HepG2 (cell line): ENCODE measurements around the gene TCAP. TPM values are rescaled to one million over a fixed set of nuclear protein-coding genes. Genes with fewer than 3 reads are reported as not detected.

ENCODE experiments used
- ATF1 ChIP-seq: IDR thresholded peaks from 2 replicates; pipeline ENCODE4 v1.6.1; 2016; ENCODE audit warnings: mild to moderate bottlenecking, control low read depth
- HOXA7 ChIP-seq: sonication (generic); formaldehyde crosslinking; IDR thresholded peaks from 2 replicates; pipeline ENCODE4 v1.8.1; 2022; ENCODE audit warnings: mild to moderate bottlenecking, missing genetic modification reagents, moderate library complexity
- MBD4 ChIP-seq: IDR thresholded peaks from 2 replicates; pipeline ENCODE4 v1.6.1; 2012; ENCODE audit warnings: low read length, inconsistent platforms, borderline replicate concordance
- MLLT10 ChIP-seq: sonication (generic); formaldehyde crosslinking; IDR thresholded peaks from 2 replicates; pipeline ENCODE4 v1.4.0; 2020; ENCODE audit warnings: missing genetic modification reagents
- NFYB ChIP-seq: sonication (generic); formaldehyde crosslinking; IDR thresholded peaks from 2 replicates; pipeline ENCODE4 v1.4.0; 2020; ENCODE audit warnings: missing genetic modification reagents
- POGZ ChIP-seq: sonication (generic); formaldehyde crosslinking; IDR thresholded peaks from 2 replicates; pipeline ENCODE4 v1.4.0; 2020; ENCODE audit warnings: mild to moderate bottlenecking, missing genetic modification reagents
- RFX1 ChIP-seq: fragments of 450-650 bp; IDR thresholded peaks from 2 replicates; pipeline ENCODE4 v1.6.1; 2017
- SMAD9 ChIP-seq: sonication (generic); formaldehyde crosslinking; IDR thresholded peaks from 2 replicates; pipeline ENCODE4 v1.5.1; 2020; ENCODE audit warnings: mild to moderate bottlenecking, missing genetic modification reagents
- SNRNP70 ChIP-seq: fragments of 200-400 bp; formaldehyde crosslinking; IDR thresholded peaks from 2 replicates; pipeline ENCODE4 v1.6.1; 2017; ENCODE audit warnings: mild to moderate bottlenecking, low read depth, low read length, moderate library complexity
- TIGD3 ChIP-seq: sonication (generic); formaldehyde crosslinking; IDR thresholded peaks from 2 replicates; pipeline ENCODE4 v1.5.1; 2020; ENCODE audit warnings: mild to moderate bottlenecking, missing genetic modification reagents, borderline replicate concordance
- TOPORS ChIP-seq: sonication (generic); formaldehyde crosslinking; IDR thresholded peaks from 2 replicates; pipeline ENCODE4 v1.8.0; 2023; ENCODE audit warnings: mild to moderate bottlenecking, missing genetic modification reagents
- ZBED4 ChIP-seq: sonication (generic); formaldehyde crosslinking; IDR thresholded peaks from 2 replicates; pipeline ENCODE4 v1.4.0; 2020; ENCODE audit warnings: missing genetic modification reagents, borderline replicate concordance
- ZFP41 ChIP-seq: sonication (generic); formaldehyde crosslinking; IDR thresholded peaks from 2 replicates; pipeline ENCODE4 v1.4.0; 2020; ENCODE audit warnings: mild to moderate bottlenecking, missing genetic modification reagents, borderline replicate concordance
- ZNF12 ChIP-seq: sonication (generic); formaldehyde crosslinking; IDR thresholded peaks from 2 replicates; pipeline ENCODE4 v1.5.0; 2020; ENCODE audit warnings: missing genetic modification reagents
- ZNF234 ChIP-seq: sonication (generic); formaldehyde crosslinking; conservative IDR thresholded peaks from 2 replicates; pipeline ENCODE4 v1.5.1; 2020; ENCODE audit warnings: mild to moderate bottlenecking, missing genetic modification reagents
- ZNF260 ChIP-seq: sonication (generic); formaldehyde crosslinking; IDR thresholded peaks from 2 replicates; pipeline ENCODE4 v1.4.0; 2020; ENCODE audit warnings: missing genetic modification reagents, low read depth, mild to moderate bottlenecking, borderline replicate concordance
- ZNF431 ChIP-seq: sonication (generic); formaldehyde crosslinking; IDR thresholded peaks from 2 replicates; pipeline ENCODE4 v1.9.0; 2022; ENCODE audit warnings: missing genetic modification reagents, low read depth, mild to moderate bottlenecking, borderline replicate concordance
- ZNF468 ChIP-seq: sonication (generic); formaldehyde crosslinking; IDR thresholded peaks from 2 replicates; pipeline ENCODE4 v1.8.0; 2022; ENCODE audit warnings: mild to moderate bottlenecking, moderate library complexity, missing genetic modification reagents
- ZNF652 ChIP-seq: IDR thresholded peaks from 2 replicates; pipeline ENCODE4 v1.6.1; 2016; ENCODE audit warnings: low read depth, borderline replicate concordance
- ZNF781 ChIP-seq: sonication (generic); formaldehyde crosslinking; IDR thresholded peaks from 2 replicates; pipeline ENCODE4 v1.5.1; 2020; ENCODE audit warnings: borderline replicate concordance, mild to moderate bottlenecking, missing genetic modification reagents; ENCODE audit errors: not compliant biosample characterization
- ZSCAN30 ChIP-seq: sonication (generic); formaldehyde crosslinking; IDR thresholded peaks from 2 replicates; pipeline ENCODE4 v1.5.0; 2020; ENCODE audit warnings: mild to moderate bottlenecking, missing genetic modification reagents
- polyA plus RNA-seq, 8 experiments: library from polyadenylated mRNA; depleted of rRNA in 3 of 8; stranded (reverse) in 7 of 8; unstranded in 1 of 8; fragments of >200 nt; fragmentation: Illumina TruSeq in 4 of 8; extraction: Trizol in 4 of 8; gene quantifications; 2 replicates each; pipeline versions ENCODE4 v1.2.1 to v1.2.3, GENCODE V29; 2011 to 2016; ENCODE audit warnings: low read depth in 4 of 8, missing spikeins in 1 of 8, mixed read lengths in 1 of 8; ENCODE audit not compliant: insufficient read depth in 1 of 8
- total RNA-seq, 5 experiments: library from RNA; depleted of rRNA; stranded (reverse); fragments of >200 nt; fragmentation: Illumina TruSeq; extraction: Trizol; gene quantifications; 2 replicates each; pipeline ENCODE4 v1.2.3, GENCODE V29; 2016; ENCODE audit warnings: low read depth in 1 of 5
- TF ChIP-seq, protein P1 (sequence below): IDR thresholded peaks from 2 replicates; pipeline ENCODE4 v1.6.1; 2016; ENCODE audit warnings: missing compliant biosample characterization, missing genetic modification reagents, borderline replicate concordance

The TCAP gene
- total and polyA plus RNA-seq, 2 of the 13 experiments (the other 11 are each of a cell fraction or from before 2014, with no cell fraction given): 0.24 to 0.65 TPM

DNA sequence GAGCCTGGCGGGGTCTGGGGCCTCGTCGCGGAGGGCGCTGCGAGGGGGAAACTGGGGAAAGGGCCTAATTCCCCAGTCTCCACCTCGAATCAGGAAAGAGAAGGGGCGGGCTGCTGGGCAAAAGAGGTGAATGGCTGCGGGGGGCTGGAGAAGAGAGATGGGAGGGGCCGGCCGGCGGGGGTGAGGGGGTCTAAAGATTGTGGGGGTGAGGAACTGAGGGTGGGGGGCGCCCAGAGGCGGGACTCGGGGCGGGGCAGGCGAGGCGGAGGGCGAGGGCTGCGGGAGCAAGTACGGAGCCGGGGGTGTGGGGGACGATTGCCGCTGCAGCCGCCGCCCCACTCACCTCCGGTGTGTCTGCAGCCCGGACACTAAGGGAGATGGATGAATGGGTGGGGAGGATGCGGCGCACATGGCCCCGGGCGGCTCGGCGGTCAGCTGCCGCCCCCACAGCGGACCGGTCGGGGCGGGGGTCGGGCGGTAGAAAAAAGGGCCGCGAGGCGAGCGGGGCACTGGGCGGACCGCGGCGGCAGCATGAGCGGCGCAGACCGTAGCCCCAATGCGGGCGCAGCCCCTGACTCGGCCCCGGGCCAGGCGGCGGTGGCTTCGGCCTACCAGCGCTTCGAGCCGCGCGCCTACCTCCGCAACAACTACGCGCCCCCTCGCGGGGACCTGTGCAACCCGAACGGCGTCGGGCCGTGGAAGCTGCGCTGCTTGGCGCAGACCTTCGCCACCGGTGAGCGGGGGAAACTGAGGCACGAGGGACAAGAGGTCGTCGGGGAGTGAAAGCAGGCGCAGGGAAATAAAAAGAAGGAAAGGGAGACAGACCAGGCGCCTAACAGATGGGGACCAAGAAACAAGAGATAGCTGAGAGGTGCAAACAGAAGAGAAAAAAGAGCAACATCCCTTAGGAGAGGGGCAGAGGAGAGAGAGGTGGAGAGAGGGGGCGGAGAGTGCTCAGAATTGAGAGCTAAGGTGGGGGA is 3.1 kb downstream of the TCAP start, which contains the start of gene PNMT (continued):
- TF ChIP-seq, protein P1, sequence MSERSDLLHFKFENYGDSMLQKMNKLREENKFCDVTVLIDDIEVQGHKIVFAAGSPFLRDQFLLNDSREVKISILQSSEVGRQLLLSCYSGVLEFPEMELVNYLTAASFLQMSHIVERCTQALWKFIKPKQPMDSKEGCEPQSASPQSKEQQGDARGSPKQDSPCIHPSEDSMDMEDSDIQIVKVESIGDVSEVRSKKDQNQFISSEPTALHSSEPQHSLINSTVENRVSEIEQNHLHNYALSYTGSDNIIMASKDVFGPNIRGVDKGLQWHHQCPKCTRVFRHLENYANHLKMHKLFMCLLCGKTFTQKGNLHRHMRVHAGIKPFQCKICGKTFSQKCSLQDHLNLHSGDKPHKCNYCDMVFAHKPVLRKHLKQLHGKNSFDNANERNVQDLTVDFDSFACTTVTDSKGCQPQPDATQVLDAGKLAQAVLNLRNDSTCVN (CRISPR knock-in tag): peak; percentile 72; the same call in 1 of the 2 replicates
- no peak for TF ChIP-seq TOPORS (CRISPR knock-in tag)
- 0 out of 2 replicates have a peak, but pooled peaks have one; percentile 24 for TF ChIP-seq ZNF468 (CRISPR knock-in tag)
- no peak for TF ChIP-seq ATF1 (CRISPR knock-in tag)
- TF ChIP-seq ZNF781: peak; percentile 59
- TF ChIP-seq MLLT10: no peak
- no peak for TF ChIP-seq ZNF234
- TF ChIP-seq MBD4: no peak
- TF ChIP-seq ZNF431 (CRISPR knock-in tag): no peak
- no peak for TF ChIP-seq ZNF652 (CRISPR knock-in tag)
- no peak; the same call in 1 of the 2 replicates for TF ChIP-seq ZNF12 (CRISPR knock-in tag)
- no peak for TF ChIP-seq SMAD9 (CRISPR knock-in tag)
- TF ChIP-seq SNRNP70: no peak
- TF ChIP-seq ZNF260 (CRISPR knock-in tag): no peak
- TF ChIP-seq HOXA7 (CRISPR knock-in tag): no peak
- no peak for TF ChIP-seq ZFP41
- peak; percentile 87; the same call in 1 of the 2 replicates for TF ChIP-seq ZBED4 (CRISPR knock-in tag)
- no peak for TF ChIP-seq NFYB (CRISPR knock-in tag)
- TF ChIP-seq ZSCAN30 (CRISPR knock-in tag): no peak
- no peak for TF ChIP-seq TIGD3
- TF ChIP-seq RFX1: no peak
- TF ChIP-seq POGZ (CRISPR knock-in tag): no peak
